Left kidney (tissue), 2 donors: ENCODE measurements around the gene BZW1. TPM values are rescaled to one million over a fixed set of nuclear protein-coding genes. Genes with fewer than 3 reads are reported as not detected.
A peak's percentile ranks its signal among the peaks of the same experiment; 100 is the strongest.
"Not testable (repeated sequence)": the region's sequence is repeated elsewhere in the genome, so short reads cannot be mapped to it uniquely, and the experiment has no call there.

Experiments
- DNase-seq: peaks from one replicate; pipeline ENCODE4 v3.0.0-alpha.2; 2013
- polyA plus RNA-seq: library from polyadenylated mRNA; unstranded; fragments of 120-200 nt; gene quantifications from one replicate; pipeline ENCODE4 v1.2.1, GENCODE V29; 2013; ENCODE audit not compliant: insufficient read length

Gene BZW1
- polyA plus RNA-seq, 1 donor: 282 TPM

GRCh38 chr2:200788121-200788718 lies 23.5 kb upstream of the BZW1 start:
- DNase-seq: no peak

- DNase-seq: no peak
Observed at GRCh38 chr2:200790185-200790584, 21.5 kb upstream of the BZW1 start.

GRCh38 chr2:200791905-200792304 lies 19.8 kb upstream of the BZW1 start:
- DNase-seq: no peak

GRCh38 chr2:200794143-200794542 lies 17.6 kb upstream of the BZW1 start:
- DNase-seq: no peak

- DNase-seq: no peak
Observed at GRCh38 chr2:200795028-200795440, 16.7 kb upstream of the BZW1 start.

- DNase-seq: no peak
Observed at GRCh38 chr2:200796561-200796960, 15.1 kb upstream of the BZW1 start.

GRCh38 chr2:200797242-200797770 lies 14.4 kb upstream of the BZW1 start:
- DNase-seq: no peak

- no peak for DNase-seq
Observed at GRCh38 chr2:200798514-200798913, 13.2 kb upstream of the BZW1 start.

GRCh38 chr2:200800458-200800857 lies 11.3 kb upstream of the BZW1 start:
- DNase-seq: no peak

GRCh38 chr2:200801431-200801830 lies 10.3 kb upstream of the BZW1 start:
- DNase-seq: not testable (repeated sequence)

- DNase-seq: no peak
Observed at GRCh38 chr2:200809506-200810251, 2.0 kb upstream of the BZW1 start.

- no peak for DNase-seq
Observed at GRCh38 chr2:200810252-200810997, 1.3 kb upstream of the BZW1 start.

GRCh38 chr2:200810998-200811332 lies 745 bp upstream of the BZW1 start:
- no peak for DNase-seq

- DNase-seq: peak; percentile 62
Observed at GRCh38 chr2:200812122-200813022, 662 bp downstream of the BZW1 start.

GRCh38 chr2:200814276-200814815 lies 2.6 kb downstream of the BZW1 start:
- no peak for DNase-seq

GRCh38 chr2:200814917-200815316 lies 3.2 kb downstream of the BZW1 start:
- DNase-seq: no peak

- not testable (repeated sequence) for DNase-seq
Observed at GRCh38 chr2:200818732-200819131, 7.0 kb downstream of the BZW1 start.

- no peak for DNase-seq
Observed at GRCh38 chr2:200820573-200821234, 9.0 kb downstream of the BZW1 start.

GRCh38 chr2:200821686-200822245 lies 10.1 kb downstream of the BZW1 start:
- DNase-seq: no peak

- DNase-seq: no peak
Observed at GRCh38 chr2:200828104-200828503, 16.4 kb downstream of the BZW1 start.
